Esophagus muscularis mucosa (tissue), 4 donors: ENCODE data around the gene C1orf74. TPM values are rescaled to one million over a fixed set of nuclear protein-coding genes. Genes with fewer than 3 reads are reported as not detected.

Experiments used
- DNase-seq: peaks from one replicate; pipeline ENCODE4 v3.0.0-alpha.2; 2017; ENCODE audit errors: extremely low spot score
- H3K27ac ChIP-seq, 4 donors: fragments of 200-600 bp; sonication (generic); replicated peaks in 1 of 4; 1 replicate in 3 of 4; 2 replicates in 1 of 4; pipeline ENCODE4 v1.5.1; 2016 to 2019; ENCODE audit warnings: mild to moderate bottlenecking in 1 of 4
- H3K27me3 ChIP-seq, 4 donors: fragments of 200-600 bp; sonication (generic); one replicate each; pipeline versions ENCODE4 v1.5.1 to v1.6.0; 2016 to 2019
- H3K36me3 ChIP-seq, 4 donors: fragments of 200-600 bp; sonication (generic); one replicate each; pipeline ENCODE4 v1.5.1; 2016 to 2019
- H3K4me1 ChIP-seq, 4 donors: fragments of 200-600 bp; sonication (generic); one replicate each; pipeline ENCODE4 v1.5.1; 2016 to 2019
- H3K4me3 ChIP-seq, 4 donors: fragments of 200-600 bp; sonication (generic); 1 replicate in 2 of 4; 2 replicates in 2 of 4; pipeline ENCODE4 v1.5.1; 2016 to 2019; ENCODE audit warnings: mild to moderate bottlenecking in 4 of 4, moderate library complexity in 1 of 4
- H3K9me3 ChIP-seq, 4 donors: fragments of 200-600 bp; sonication (generic); 1 replicate in 3 of 4; 2 replicates in 1 of 4; pipeline ENCODE4 v1.5.1; 2016 to 2019
- EP300 ChIP-seq: sonication (generic); formaldehyde crosslinking; IDR thresholded peaks from one replicate; pipeline ENCODE4 v1.6.1; 2017; ENCODE audit warnings: antibody characterized with exemption
- POLR2A ChIP-seq: fragments of 450-650 bp; IDR thresholded peaks from one replicate; pipeline ENCODE4 v1.6.1; 2017; ENCODE audit warnings: antibody characterized with exemption, moderate library complexity, mild to moderate bottlenecking, low read depth
- POLR2AphosphoS5 ChIP-seq, 2 donors: sonication (generic); formaldehyde crosslinking; IDR thresholded peaks; one replicate each; pipeline ENCODE4 v1.6.1; 2017; ENCODE audit warnings: antibody characterized with exemption in 2 of 2
- WGBS: methylation state at CpG from one replicate; pipeline ENCODE4 v1.1.5; 2018; 5-methylcytosine and 5-hydroxymethylcytosine counted together
- intact Hi-C: fragments of 100-400 bp; cut with DNase I; formaldehyde crosslinking; loops from one replicate; pipeline ENCODE4 v1.15.1; 2023
- total RNA-seq, 4 donors: library from RNA; depleted of rRNA; stranded (reverse); fragments of >200 nt; gene quantifications; one replicate each; pipeline versions ENCODE4 v1.1.0 to v1.2.1, GENCODE V29; 2016
- TF ChIP-seq, protein P1 (sequence below), 3 experiments: fragments of 200-600 bp in 2 of 3; fragments of 450-650 bp in 1 of 3; sonication (generic) in 2 of 3; IDR thresholded peaks; one replicate each; pipeline ENCODE4 v1.5.1; 2017 to 2019; ENCODE audit warnings: antibody characterized with exemption in 3 of 3, mild to moderate bottlenecking in 2 of 3, moderate library complexity in 1 of 3

The C1orf74 gene
- total RNA-seq, 4 donors from 2014 or later, result 0.42 to 1.6 (median 0.86) TPM

DNA sequence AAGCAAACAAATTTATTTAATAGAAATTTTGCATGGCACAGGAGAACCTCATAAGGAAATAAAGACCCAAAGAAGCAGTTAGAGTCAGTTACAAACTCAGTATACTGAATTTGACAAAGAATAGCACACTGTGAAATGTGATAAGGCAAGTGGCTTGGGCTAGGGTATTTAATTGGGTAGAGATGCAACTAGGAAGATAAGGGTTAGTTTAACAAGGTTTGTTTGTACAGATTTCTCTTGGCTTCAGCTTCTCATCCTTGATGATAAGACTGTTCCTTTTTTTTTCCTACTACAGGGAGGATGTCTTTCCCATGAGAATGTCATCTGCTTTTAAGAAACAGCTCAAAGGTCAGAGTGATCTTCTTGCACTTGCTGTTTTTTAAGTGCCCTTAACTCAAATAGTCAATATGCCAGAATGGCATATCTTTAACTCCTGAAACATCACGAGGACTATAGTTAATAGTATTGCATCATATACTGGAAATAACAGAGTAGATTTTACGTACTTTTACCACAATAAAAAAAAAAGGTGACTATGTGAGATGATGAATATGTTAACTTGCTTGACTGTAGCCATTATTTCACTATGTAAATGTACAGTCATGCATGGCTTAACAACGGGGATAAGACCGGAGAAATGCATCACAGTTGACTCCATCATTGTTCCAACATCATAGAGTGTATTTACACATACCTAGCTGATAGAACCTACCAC lies 37.8 kb downstream of the C1orf74 start:
- H3K4me1 ChIP-seq, result peaks cover 24 to 30% (median 27%) of the 10 kb centered on the region in 4 donors
- no peaks in the 10 kb centered on the region for H3K36me3 ChIP-seq
- TF ChIP-seq, protein P1, sequence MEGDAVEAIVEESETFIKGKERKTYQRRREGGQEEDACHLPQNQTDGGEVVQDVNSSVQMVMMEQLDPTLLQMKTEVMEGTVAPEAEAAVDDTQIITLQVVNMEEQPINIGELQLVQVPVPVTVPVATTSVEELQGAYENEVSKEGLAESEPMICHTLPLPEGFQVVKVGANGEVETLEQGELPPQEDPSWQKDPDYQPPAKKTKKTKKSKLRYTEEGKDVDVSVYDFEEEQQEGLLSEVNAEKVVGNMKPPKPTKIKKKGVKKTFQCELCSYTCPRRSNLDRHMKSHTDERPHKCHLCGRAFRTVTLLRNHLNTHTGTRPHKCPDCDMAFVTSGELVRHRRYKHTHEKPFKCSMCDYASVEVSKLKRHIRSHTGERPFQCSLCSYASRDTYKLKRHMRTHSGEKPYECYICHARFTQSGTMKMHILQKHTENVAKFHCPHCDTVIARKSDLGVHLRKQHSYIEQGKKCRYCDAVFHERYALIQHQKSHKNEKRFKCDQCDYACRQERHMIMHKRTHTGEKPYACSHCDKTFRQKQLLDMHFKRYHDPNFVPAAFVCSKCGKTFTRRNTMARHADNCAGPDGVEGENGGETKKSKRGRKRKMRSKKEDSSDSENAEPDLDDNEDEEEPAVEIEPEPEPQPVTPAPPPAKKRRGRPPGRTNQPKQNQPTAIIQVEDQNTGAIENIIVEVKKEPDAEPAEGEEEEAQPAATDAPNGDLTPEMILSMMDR (IDR thresholded peaks at IDR 0.05), result no peak
- TF ChIP-seq POLR2A (no peak), POLR2AphosphoS5 (IDR thresholded peaks at IDR 0.05) (no peak), EP300 (no peak)
- intact Hi-C loops, result loop anchor here (2.0 to 5.0 kb wide), 2 partner anchors 54 to 170 kb away; no protein-coding TSS in a partner anchor
- no peaks in the 10 kb centered on the region for H3K9me3 ChIP-seq
- whole genome bisulfite sequencing, result 80% methylated on average over 4 of the region's 4 CpGs
- H3K4me3 ChIP-seq, result no peak overlapping the region
- no peaks in the 10 kb centered on the region for H3K27me3 ChIP-seq
- no peak overlapping the region for H3K27ac ChIP-seq
- no peak for DNase-seq

DNA sequence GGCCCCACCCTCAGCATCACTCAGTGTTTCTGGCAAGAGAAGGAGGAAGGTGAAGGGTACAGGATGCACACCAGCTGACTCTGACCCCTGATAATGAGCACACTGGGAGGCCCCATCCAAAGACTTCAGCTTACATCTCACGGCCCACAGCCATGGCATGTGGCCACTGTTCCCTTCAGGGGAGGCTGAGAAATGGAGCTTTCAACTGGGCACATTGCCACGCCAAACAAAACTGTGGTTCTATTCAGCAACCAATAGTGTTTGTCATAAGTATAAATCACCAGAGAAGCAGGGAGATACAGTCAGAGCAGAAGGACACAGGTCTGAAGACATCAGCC lies 41.2 kb downstream of the C1orf74 start:
- 39% methylated on average over 2 of the region's 2 CpGs for WGBS
- DNase-seq, result no peak
- H3K27ac ChIP-seq, result peak overlapping the region in 2 of 4 donors; percentile 31 to 66
- peaks cover 24 to 31% (median 29%) of the 10 kb centered on the region in 4 donors for H3K4me1 ChIP-seq
- no peaks in the 10 kb centered on the region for H3K27me3 ChIP-seq
- intact Hi-C loops, result no loop called here
- TF ChIP-seq, protein P1 (IDR thresholded peaks at IDR 0.05), result no peak
- TF ChIP-seq POLR2A (no peak), EP300 (no peak), POLR2AphosphoS5 (IDR thresholded peaks at IDR 0.05) (peak in 1 of 2 donors; percentile 20)
- no peaks in the 10 kb centered on the region for H3K36me3 ChIP-seq
- H3K9me3 ChIP-seq, result no peaks in the 10 kb centered on the region
- H3K4me3 ChIP-seq, result no peak overlapping the region

DNA sequence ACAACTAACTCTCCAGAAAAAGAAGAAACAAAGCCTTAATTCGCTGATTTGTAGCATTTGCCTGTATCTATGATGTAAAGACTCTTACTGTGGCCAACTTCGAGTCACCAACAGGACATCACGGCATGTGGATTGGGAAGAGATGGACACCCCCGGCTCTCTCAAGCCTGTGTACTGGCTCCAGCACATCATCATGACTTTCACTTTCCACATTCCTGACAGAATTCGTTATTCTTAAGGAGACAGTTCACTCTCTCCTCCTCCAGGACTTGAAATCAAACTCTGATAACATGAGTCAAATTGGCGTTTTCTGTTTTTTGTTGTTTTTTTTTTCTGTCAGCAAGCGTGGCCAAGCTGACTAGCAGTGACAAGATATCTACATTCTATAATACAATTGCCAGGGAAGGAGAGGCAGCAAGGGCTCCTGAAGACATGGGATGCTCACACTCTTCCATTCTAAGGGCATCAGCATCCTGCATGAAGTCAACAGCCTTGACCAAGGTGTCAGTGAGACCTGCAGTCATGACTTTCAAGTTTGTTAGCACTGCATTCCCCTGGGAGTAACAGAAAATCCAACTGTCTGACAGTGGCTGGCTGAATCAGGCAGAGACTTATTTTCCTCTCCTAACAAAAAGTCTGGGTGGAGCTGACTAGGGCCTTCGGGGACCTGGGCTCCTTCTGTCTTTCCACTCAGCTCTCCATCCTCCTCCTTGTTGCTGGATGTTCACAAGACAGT lies 41.8 kb downstream of the C1orf74 start:
- WGBS, result 40% methylated on average over 8 of the region's 8 CpGs
- Histone ChIP-seq H3K27ac (peak overlapping the region; percentile 31 to 66 (median 47)), H3K9me3 (no peaks in the 10 kb centered on the region), H3K27me3 (no peaks in the 10 kb centered on the region), H3K36me3 (no peaks in the 10 kb centered on the region), H3K4me3 (peak overlapping the region in 3 of 4 donors; percentile 5 to 15 (median 9)), H3K4me1 (peaks cover 19 to 26% (median 24%) of the 10 kb centered on the region in 4 donors)
- TF ChIP-seq POLR2A, result no peak
- DNase-seq, result no peak
- intact Hi-C loops, result no loop called here

DNA sequence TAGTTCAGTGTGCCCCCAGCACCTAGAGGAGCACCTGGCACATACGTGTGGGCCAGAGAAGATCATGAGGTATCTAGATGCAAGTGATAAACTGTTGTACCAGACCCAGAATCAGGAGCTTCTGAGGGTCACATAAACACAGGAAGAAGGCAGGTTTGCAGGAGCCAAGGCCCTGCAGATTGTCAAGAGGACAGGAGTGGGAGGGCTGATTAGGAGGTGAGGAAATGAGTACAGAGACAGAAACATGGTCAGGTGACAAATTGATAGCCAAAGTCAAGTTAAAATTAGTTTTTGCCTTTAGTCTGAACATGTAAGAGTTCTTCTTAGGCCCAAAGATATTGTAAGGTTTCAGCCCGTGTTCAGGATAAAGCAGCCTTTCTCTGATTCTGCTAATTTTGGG lies 42.5 kb downstream of the C1orf74 start:
- intact Hi-C loops, result no loop called here
- peaks cover 16 to 21% (median 18%) of the 10 kb centered on the region in 4 donors for H3K4me1 ChIP-seq
- TF ChIP-seq, protein P1 (IDR thresholded peaks at IDR 0.05), result no peak
- TF ChIP-seq POLR2AphosphoS5 (IDR thresholded peaks at IDR 0.05), result no peak
- TF ChIP-seq POLR2A, result no peak
- no peak for TF ChIP-seq EP300
- H3K27ac ChIP-seq, result peak overlapping the region; percentile 31 to 66 (median 47)
- no peaks in the 10 kb centered on the region for H3K36me3 ChIP-seq
- no peak for DNase-seq
- H3K27me3 ChIP-seq, result no peaks in the 10 kb centered on the region
- WGBS, result 65% methylated on average over 2 of the region's 2 CpGs
- H3K9me3 ChIP-seq, result no peaks in the 10 kb centered on the region
- H3K4me3 ChIP-seq, result peak overlapping the region in 2 of 4 donors; percentile 9 to 15

DNA sequence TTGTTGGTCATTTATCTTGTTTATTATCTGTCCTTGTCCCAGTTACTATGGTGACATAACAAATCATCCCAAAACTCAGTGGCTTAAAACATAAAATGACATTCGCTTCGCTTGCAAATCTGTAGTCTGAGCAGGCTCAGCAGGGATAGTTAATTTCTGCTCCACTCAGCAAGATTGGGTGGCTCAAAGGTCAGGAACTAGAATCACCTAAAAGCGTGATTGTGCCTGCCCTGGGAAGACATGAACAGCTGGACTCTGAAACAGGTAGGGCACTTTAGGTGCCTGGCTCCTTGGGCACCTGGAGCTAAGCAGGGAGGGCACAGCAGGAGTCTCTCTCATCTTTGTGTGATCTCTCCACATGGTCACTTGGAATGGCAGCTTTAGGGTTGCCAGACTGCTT lies 43.2 kb downstream of the C1orf74 start:
- Histone ChIP-seq H3K36me3 (no peaks in the 10 kb centered on the region), H3K9me3 (no peaks in the 10 kb centered on the region), H3K4me1 (peaks cover 16 to 21% (median 18%) of the 10 kb centered on the region in 4 donors), H3K27ac (no peak overlapping the region), H3K4me3 (no peak overlapping the region), H3K27me3 (no peaks in the 10 kb centered on the region)
- 100% methylated on average over 3 of the region's 3 CpGs for WGBS
- intact Hi-C loops, result no loop called here
- DNase-seq, result no peak
- no peak for TF ChIP-seq POLR2AphosphoS5 (IDR thresholded peaks at IDR 0.05)
- no peak for TF ChIP-seq EP300
- no peak for TF ChIP-seq POLR2A
- TF ChIP-seq, protein P1 (IDR thresholded peaks at IDR 0.05), result no peak
